Right lobe of liver (tissue), 6 donors: ENCODE results near the gene TASOR2. TPM values are rescaled to one million over a fixed set of nuclear protein-coding genes. Genes with fewer than 3 reads are reported as not detected.

Experiments used
- ATAC-seq, 4 donors: fragments of 200-7000 bp; cut with Tn5 transposase; one replicate each; pipeline ENCODE4 v1.9.1; 2020; ENCODE audit warnings: mild to moderate bottlenecking in 4 of 4, moderate library complexity in 4 of 4
- DNase-seq, 3 donors: peaks; one replicate each; pipeline ENCODE4 v3.0.0-alpha.2; 2020
- H3K27ac ChIP-seq, 3 donors: fragments of 200-600 bp; one replicate each; pipeline ENCODE4 v1.8.0; 2022
- H3K27me3 ChIP-seq, 2 donors: fragments of 200-600 bp; one replicate each; pipeline ENCODE4 v1.8.0; 2022
- H3K36me3 ChIP-seq, 4 donors: fragments of 200-600 bp; sonication (generic) in 1 of 4; one replicate each; pipeline versions ENCODE4 v1.5.1 to v1.8.0; 2017 to 2022; ENCODE audit warnings: control low read depth in 1 of 4
- H3K4me1 ChIP-seq, 4 donors: fragments of 200-600 bp; sonication (generic) in 1 of 4; one replicate each; pipeline versions ENCODE4 v1.5.1 to v1.8.0; 2017 to 2022; ENCODE audit warnings: control low read depth in 1 of 4
- H3K4me3 ChIP-seq, 3 donors: fragments of 200-600 bp; one replicate each; pipeline ENCODE4 v1.8.0; 2022
- H3K9me3 ChIP-seq, 4 donors: fragments of 200-600 bp; sonication (generic) in 1 of 4; one replicate each; pipeline versions ENCODE4 v1.5.1 to v1.8.0; 2017 to 2022; ENCODE audit warnings: control low read depth in 1 of 4
- POLR2A ChIP-seq: fragments of 450-650 bp; IDR thresholded peaks from one replicate; pipeline ENCODE4 v1.6.1; 2017; ENCODE audit warnings: antibody characterized with exemption, mild to moderate bottlenecking
- WGBS: methylation state at CpG from one replicate; pipeline ENCODE4 v1.1.6; 2018; ENCODE audit warnings: low coverage, low lambda C conversion rate; ENCODE audit not compliant: insufficient coverage; ENCODE audit errors: missing lambda C conversion rate; 5-methylcytosine and 5-hydroxymethylcytosine counted together
- intact Hi-C, 2 donors: fragments of 100-400 bp; cut with DNase I; formaldehyde crosslinking; loops; one replicate each; pipeline versions ENCODE4 v1.11.2 to v1.14.1; 2022
- total RNA-seq, 6 experiments: library from RNA; depleted of rRNA in 2 of 6; stranded (reverse); fragments of >200 nt in 2 of 6; fragmentation: NEBNext Ultra II Directional in 3 of 6; extraction: Animal tissue kit (Norgen Biotek cat#: 25700) in 3 of 6; gene quantifications; one replicate each; pipeline versions ENCODE4 v1.1.0 to v1.2.4, GENCODE V29; 2016 to 2023
- TF ChIP-seq, protein P1 (sequence below), 4 donors: fragments of 200-600 bp in 3 of 4; fragments of 450-650 bp in 1 of 4; IDR thresholded peaks; one replicate each; pipeline versions ENCODE4 v1.5.1 to v1.8.0; 2016 to 2022; ENCODE audit warnings: antibody characterized with exemption in 4 of 4, mild to moderate bottlenecking in 2 of 4
- donor health status: DM: no; HTN: yes; CAD: no.
- donor health status: DM: no; HTN: no; CAD: no.
- donor health status: DM: no; HTN: no; CAD: no.
- donor health status: DM: no; HTN: yes; CAD: no.
- donor health status: DM: no; HTN: yes; CAD: no.

TASOR2 gene
- total RNA-seq, 6 experiments from 2014 or later = 19.7 to 53.4 (median 29.6) TPM

DNA sequence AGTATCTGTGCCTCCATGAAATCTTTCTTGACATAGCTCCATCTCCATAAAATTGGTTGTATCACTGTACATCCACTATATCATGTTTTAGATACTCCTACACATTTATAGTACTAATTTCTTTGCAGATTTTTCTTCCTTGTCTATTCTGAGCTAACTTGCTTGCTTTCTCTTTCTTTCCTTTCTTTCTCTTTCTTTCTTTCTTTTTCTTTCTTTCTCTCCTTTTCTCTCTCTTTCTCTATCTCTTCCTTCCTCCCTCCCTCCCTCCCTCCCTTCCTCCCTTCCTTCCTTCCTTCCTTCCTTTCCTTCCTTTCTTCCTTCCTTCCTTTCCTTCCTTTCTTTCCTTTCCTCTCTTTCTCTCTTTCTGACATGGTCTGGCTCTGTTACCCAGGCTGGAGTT is 23.7 kb downstream of the TASOR2 start:
- intact Hi-C loops = no loop called here
- DNase-seq = no peak
- TF ChIP-seq, protein P1, sequence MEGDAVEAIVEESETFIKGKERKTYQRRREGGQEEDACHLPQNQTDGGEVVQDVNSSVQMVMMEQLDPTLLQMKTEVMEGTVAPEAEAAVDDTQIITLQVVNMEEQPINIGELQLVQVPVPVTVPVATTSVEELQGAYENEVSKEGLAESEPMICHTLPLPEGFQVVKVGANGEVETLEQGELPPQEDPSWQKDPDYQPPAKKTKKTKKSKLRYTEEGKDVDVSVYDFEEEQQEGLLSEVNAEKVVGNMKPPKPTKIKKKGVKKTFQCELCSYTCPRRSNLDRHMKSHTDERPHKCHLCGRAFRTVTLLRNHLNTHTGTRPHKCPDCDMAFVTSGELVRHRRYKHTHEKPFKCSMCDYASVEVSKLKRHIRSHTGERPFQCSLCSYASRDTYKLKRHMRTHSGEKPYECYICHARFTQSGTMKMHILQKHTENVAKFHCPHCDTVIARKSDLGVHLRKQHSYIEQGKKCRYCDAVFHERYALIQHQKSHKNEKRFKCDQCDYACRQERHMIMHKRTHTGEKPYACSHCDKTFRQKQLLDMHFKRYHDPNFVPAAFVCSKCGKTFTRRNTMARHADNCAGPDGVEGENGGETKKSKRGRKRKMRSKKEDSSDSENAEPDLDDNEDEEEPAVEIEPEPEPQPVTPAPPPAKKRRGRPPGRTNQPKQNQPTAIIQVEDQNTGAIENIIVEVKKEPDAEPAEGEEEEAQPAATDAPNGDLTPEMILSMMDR (IDR thresholded peaks at IDR 0.05) = no peak
- no peak for TF ChIP-seq POLR2A
- Histone ChIP-seq H3K4me3 (no peak overlapping the region), H3K27ac (no peak overlapping the region), H3K27me3 (no peaks in the 10 kb centered on the region), H3K9me3 (no peaks in the 10 kb centered on the region), H3K4me1 (peaks cover 0 to 12% (median 4%) of the 10 kb centered on the region in 4 donors), H3K36me3 (no peaks in the 10 kb centered on the region)
- ATAC-seq = no peak

DNA sequence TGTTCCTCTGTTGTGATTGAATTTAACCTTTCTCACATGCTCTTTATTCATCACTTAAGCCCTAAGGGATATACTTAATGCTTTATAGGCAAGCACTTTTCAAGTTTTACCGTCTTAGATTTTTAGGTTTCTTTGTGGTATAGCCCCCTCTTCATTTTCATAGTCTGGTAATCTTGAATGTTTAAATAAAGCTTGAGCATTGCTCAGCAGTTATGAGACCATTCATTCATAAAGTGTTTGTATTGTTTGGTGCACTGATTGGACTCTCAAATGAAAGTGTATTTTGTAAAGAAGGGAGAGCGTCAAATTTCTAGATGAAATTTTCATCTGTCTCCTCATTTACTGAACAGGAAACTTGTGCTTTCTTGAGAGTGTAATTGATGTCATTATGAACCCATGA is 25.2 kb downstream of the TASOR2 start:
- Histone ChIP-seq H3K4me1 (peaks cover 0 to 12% (median 4%) of the 10 kb centered on the region in 4 donors), H3K9me3 (no peaks in the 10 kb centered on the region), H3K27me3 (no peaks in the 10 kb centered on the region), H3K4me3 (no peak overlapping the region), H3K27ac (no peak overlapping the region), H3K36me3 (no peaks in the 10 kb centered on the region)
- TF ChIP-seq, protein P1 (IDR thresholded peaks at IDR 0.05) = no peak
- TF ChIP-seq POLR2A = no peak
- DNase-seq = no peak
- no peak for ATAC-seq
- WGBS = 89% methylated on average over 2 of the region's 2 CpGs
- intact Hi-C loops = no loop called here

DNA sequence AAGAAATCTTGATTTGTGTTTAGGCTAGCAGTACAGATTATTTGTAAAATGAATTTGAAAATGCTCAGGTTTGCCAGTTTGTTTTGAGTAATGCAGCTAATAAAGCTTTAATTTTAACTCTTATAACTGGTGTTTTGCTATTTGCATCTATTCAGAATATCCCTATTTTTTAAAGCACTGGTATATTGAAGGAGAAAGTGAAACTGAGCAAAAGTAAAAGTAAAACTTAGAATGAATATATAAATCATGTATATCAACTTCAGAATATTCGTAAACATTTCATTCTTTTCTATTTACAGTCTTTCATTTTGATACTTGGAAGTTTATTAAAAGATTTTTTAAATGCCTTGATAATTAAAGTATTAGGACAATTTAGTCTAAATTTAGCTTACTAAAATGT is 26.2 kb downstream of the TASOR2 start:
- no peaks in the 10 kb centered on the region for H3K36me3 ChIP-seq
- ATAC-seq (peak in 2 of 4 donors; percentile 42 to 77), DNase-seq (no peak)
- peak overlapping the region in 2 of 3 donors; percentile 1 to 6 for H3K4me3 ChIP-seq
- TF ChIP-seq POLR2A = no peak
- TF ChIP-seq, protein P1 (IDR thresholded peaks at IDR 0.05) = no peak
- H3K27me3 ChIP-seq = no peaks in the 10 kb centered on the region
- H3K4me1 ChIP-seq = peaks cover 0 to 12% (median 4%) of the 10 kb centered on the region in 4 donors
- no peaks in the 10 kb centered on the region for H3K9me3 ChIP-seq
- intact Hi-C loops = no loop called here
- 5% methylated on average over 1 of the region's 1 CpG for WGBS
- H3K27ac ChIP-seq = no peak overlapping the region

DNA sequence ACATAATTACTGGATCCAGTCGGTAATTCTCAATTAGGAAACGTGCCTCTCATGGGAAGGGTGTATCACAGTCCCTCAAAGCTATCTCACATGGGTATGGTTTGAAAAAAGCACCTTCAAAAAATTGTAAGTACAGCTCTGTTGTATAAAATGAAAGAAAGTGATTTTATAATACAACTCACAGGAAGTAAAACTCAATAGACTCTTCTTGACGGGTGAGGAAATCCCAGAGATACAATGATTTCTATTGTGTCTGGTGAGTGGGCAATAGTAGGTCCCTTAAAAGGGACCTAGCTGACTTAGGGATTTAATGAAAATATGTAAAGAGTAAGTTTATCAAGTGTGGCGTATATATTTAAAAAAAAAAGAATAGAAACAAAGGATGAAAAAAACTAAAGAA is 27.0 kb downstream of the TASOR2 start:
- intact Hi-C loops = no loop called here
- WGBS = 28% methylated on average over 4 of the region's 4 CpGs
- H3K36me3 ChIP-seq = no peaks in the 10 kb centered on the region
- ATAC-seq (peak in 3 of 4 donors; percentile 28 to 63 (median 49)), DNase-seq (no peak)
- H3K27ac ChIP-seq = no peak overlapping the region
- no peaks in the 10 kb centered on the region for H3K9me3 ChIP-seq
- H3K27me3 ChIP-seq = no peaks in the 10 kb centered on the region
- no peak overlapping the region for H3K4me3 ChIP-seq
- no peak for TF ChIP-seq POLR2A
- TF ChIP-seq, protein P1 (IDR thresholded peaks at IDR 0.05) = no peak
- peaks cover 0 to 12% (median 4%) of the 10 kb centered on the region in 4 donors for H3K4me1 ChIP-seq

DNA sequence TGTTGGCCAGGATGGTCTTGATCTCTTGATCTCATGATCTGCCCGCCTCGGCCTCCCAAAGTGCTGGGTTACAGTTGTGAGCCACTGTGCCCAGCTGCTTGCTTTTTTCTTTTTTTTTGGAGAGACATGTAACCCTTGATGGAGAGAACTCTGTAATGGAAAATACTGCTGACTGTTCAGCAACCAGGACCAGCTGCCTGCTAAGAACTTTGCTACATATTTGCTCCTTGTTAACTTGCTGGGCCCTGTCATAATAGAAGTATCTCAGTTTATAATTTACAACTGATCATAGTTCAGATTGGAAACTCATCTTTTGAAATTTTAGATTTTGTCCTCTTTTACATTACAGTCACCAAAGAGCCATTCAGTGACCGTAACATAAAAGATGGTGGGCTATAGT is 34.9 kb downstream of the TASOR2 start:
- 100% methylated on average over 3 of the region's 3 CpGs for WGBS
- H3K36me3 ChIP-seq = peaks cover 0 to 13% (median 4%) of the 10 kb centered on the region in 4 donors
- ATAC-seq (no peak), DNase-seq (no peak)
- no peak for TF ChIP-seq POLR2A
- TF ChIP-seq, protein P1 (IDR thresholded peaks at IDR 0.05) = no peak
- H3K27ac ChIP-seq = no peak overlapping the region
- H3K4me1 ChIP-seq = no peaks in the 10 kb centered on the region
- intact Hi-C loops = no loop called here
- H3K27me3 ChIP-seq = no peaks in the 10 kb centered on the region
- H3K9me3 ChIP-seq = no peaks in the 10 kb centered on the region
- no peak overlapping the region for H3K4me3 ChIP-seq
